Neuronal stem cell (in vitro differentiated cells): ENCODE data around the gene CANT1.

Source experiments
- DNase-seq: peaks from one replicate; pipeline ENCODE4 v3.0.0-alpha.2; 2013; ENCODE audit warnings: low spot score
- H2AFZ ChIP-seq: one replicate; pipeline ENCODE4 v1.6.1; 2013; ENCODE audit warnings: mild to moderate bottlenecking, low read length, inconsistent platforms
- H2AK5ac ChIP-seq: 2 replicates; pipeline ENCODE4 v1.6.1; 2013; ENCODE audit warnings: low read depth, mild to moderate bottlenecking, inconsistent platforms, low read length, moderate library complexity, mixed read lengths
- H2BK120ac ChIP-seq: 2 replicates; pipeline ENCODE4 v1.6.1; 2013; ENCODE audit warnings: low read depth, mild to moderate bottlenecking, inconsistent platforms, low read length, moderate library complexity, mixed read lengths
- H2BK12ac ChIP-seq: one replicate; pipeline ENCODE4 v1.6.1; 2013; ENCODE audit warnings: low read length, inconsistent platforms
- H2BK15ac ChIP-seq: 2 replicates; pipeline ENCODE4 v1.6.1; 2013; ENCODE audit warnings: mild to moderate bottlenecking, low read length, inconsistent platforms, mixed read lengths
- H2BK5ac ChIP-seq: one replicate; pipeline ENCODE4 v1.6.1; 2013; ENCODE audit warnings: inconsistent platforms, mild to moderate bottlenecking, low read length, moderate library complexity
- H3K14ac ChIP-seq: one replicate; pipeline ENCODE4 v1.6.1; 2013; ENCODE audit warnings: low read length, inconsistent platforms
- H3K18ac ChIP-seq: 2 replicates; pipeline ENCODE4 v1.6.1; 2013; ENCODE audit warnings: low read length, inconsistent platforms
- H3K23ac ChIP-seq: 2 replicates; pipeline ENCODE4 v1.6.1; 2013; ENCODE audit warnings: low read depth, mild to moderate bottlenecking, mixed read lengths, low read length, inconsistent platforms; ENCODE audit not compliant: poor library complexity
- H3K27ac ChIP-seq: replicated peaks from 3 replicates; pipeline ENCODE4 v1.5.1; 2013; ENCODE audit warnings: low read length, inconsistent platforms
- H3K27me3 ChIP-seq, 3 experiments: 2 replicates each; pipeline ENCODE4 v1.6.1; 2013; ENCODE audit warnings: low read length in 3 of 3, mild to moderate bottlenecking in 2 of 3, inconsistent platforms in 1 of 3, low read depth in 1 of 3, mixed read lengths in 1 of 3, moderate library complexity in 1 of 3; ENCODE audit not compliant: control insufficient read depth in 3 of 3, insufficient read depth in 3 of 3
- H3K36me3 ChIP-seq, 2 donors: replicated peaks in 1 of 2; 2 replicates each; pipeline ENCODE4 v1.6.1; 2013; ENCODE audit warnings: low read length in 2 of 2; ENCODE audit not compliant: control insufficient read depth in 2 of 2, insufficient read depth in 2 of 2
- H3K4ac ChIP-seq: 2 replicates; pipeline ENCODE4 v1.6.1; 2013; ENCODE audit warnings: inconsistent platforms, mild to moderate bottlenecking, low read length, moderate library complexity
- H3K4me1 ChIP-seq, 2 donors: 1 replicate in 1 of 2; 2 replicates in 1 of 2; pipeline ENCODE4 v1.6.1; 2013; ENCODE audit warnings: low read length in 2 of 2, low read depth in 1 of 2; ENCODE audit not compliant: control insufficient read depth in 2 of 2, insufficient read depth in 1 of 2
- H3K4me2 ChIP-seq: one replicate; pipeline ENCODE4 v1.6.1; 2013; ENCODE audit warnings: mild to moderate bottlenecking, low read length, inconsistent platforms; ENCODE audit not compliant: insufficient read depth, poor library complexity, severe bottlenecking
- H3K4me3 ChIP-seq, 2 donors: 2 replicates each; pipeline ENCODE4 v1.5.1; 2013; ENCODE audit warnings: low read length in 2 of 2, mild to moderate bottlenecking in 2 of 2, inconsistent platforms in 1 of 2, moderate library complexity in 1 of 2
- H3K79me1 ChIP-seq: one replicate; pipeline ENCODE4 v1.6.1; 2013; ENCODE audit warnings: low read depth, mild to moderate bottlenecking, inconsistent platforms, low read length, moderate library complexity
- H3K9ac ChIP-seq: one replicate; pipeline ENCODE4 v1.6.1; 2013; ENCODE audit warnings: mild to moderate bottlenecking, low read depth, low read length, inconsistent platforms; ENCODE audit not compliant: poor library complexity
- H3K9me3 ChIP-seq, 2 donors: replicated peaks in 1 of 2; 2 replicates each; pipeline versions ENCODE3 to v1.6.1; 2013; ENCODE audit warnings: low read length in 2 of 2, mild to moderate bottlenecking in 2 of 2, inconsistent platforms in 1 of 2, low read depth in 1 of 2, mixed read lengths in 1 of 2, moderate library complexity in 1 of 2; ENCODE audit not compliant: control insufficient read depth in 2 of 2, insufficient read depth in 1 of 2
- H4K8ac ChIP-seq: one replicate; pipeline ENCODE4 v1.6.1; 2013; ENCODE audit warnings: low read depth, mild to moderate bottlenecking, inconsistent platforms, low read length, moderate library complexity
- H4K91ac ChIP-seq: one replicate; pipeline ENCODE4 v1.6.1; 2013; ENCODE audit warnings: low read length, low read depth, mild to moderate bottlenecking, inconsistent platforms; ENCODE audit not compliant: poor library complexity
- WGBS, 2 donors: extraction: QIAGEN DNeasy Blood & Tissue Kit; methylation state at CpG; one replicate each; pipeline ENCODE4 v1.1.7; 2013; ENCODE audit warnings: missing lambda C conversion rate in 2 of 2, mixed read lengths in 1 of 2; ENCODE audit not compliant: insufficient read length in 2 of 2, insufficient replicate concordance in 1 of 2; ENCODE audit errors: extremely low coverage in 2 of 2; 5-methylcytosine and 5-hydroxymethylcytosine counted together

The CANT1 gene

GRCh38 chr17:78973196-78973595, 36.4 kb downstream of the CANT1 start:
- H2BK120ac ChIP-seq: no peak overlapping the region
- H4K8ac ChIP-seq: no peak overlapping the region
- peak overlapping the region; percentile 78 for H2AK5ac ChIP-seq
- no peak overlapping the region for H3K9ac ChIP-seq
- no peaks in the 10 kb centered on the region for H3K27me3 ChIP-seq
- H3K36me3 ChIP-seq: peaks cover 4 to 11% of the 10 kb centered on the region in 2 donors
- H3K4me1 ChIP-seq: peaks cover 10 to 15% of the 10 kb centered on the region in 2 donors
- peak; percentile 29 for DNase-seq
- WGBS, 2 donors: no CpG with 5 or more reads among the region's 11 CpGs
- peak overlapping the region; percentile 36 for H3K27ac ChIP-seq
- peak overlapping the region; percentile 79 for H2BK15ac ChIP-seq
- H3K79me1 ChIP-seq: no peaks in the 10 kb centered on the region
- H4K91ac ChIP-seq: no peak overlapping the region
- H3K4me3 ChIP-seq: no peak overlapping the region
- H3K18ac ChIP-seq: peak overlapping the region; percentile 84
- peak overlapping the region; percentile 60 for H3K23ac ChIP-seq
- H3K14ac ChIP-seq: no peak overlapping the region
- no peak overlapping the region for H2AFZ ChIP-seq
- peak overlapping the region; percentile 95 for H2BK5ac ChIP-seq
- H3K4ac ChIP-seq: no peak overlapping the region
- no peak overlapping the region for H2BK12ac ChIP-seq
- no peaks in the 10 kb centered on the region for H3K9me3 ChIP-seq
- H3K4me2 ChIP-seq: no peak overlapping the region

- peak overlapping the region; percentile 4 for H2BK12ac ChIP-seq
- H3K4ac ChIP-seq: no peak overlapping the region
- no peak overlapping the region for H2AFZ ChIP-seq
- no peak overlapping the region for H2BK5ac ChIP-seq
- no peak overlapping the region for H4K8ac ChIP-seq
- peak overlapping the region; percentile 60 for H3K23ac ChIP-seq
- H3K4me2 ChIP-seq: no peak overlapping the region
- no peak overlapping the region for H4K91ac ChIP-seq
- peaks cover 0 to 2% of the 10 kb centered on the region in 2 donors for H3K9me3 ChIP-seq
- peak overlapping the region; percentile 31 for H3K27ac ChIP-seq
- peak overlapping the region; percentile 79 for H2BK15ac ChIP-seq
- H3K4me1 ChIP-seq: peaks cover 6 to 13% of the 10 kb centered on the region in 2 donors
- no peaks in the 10 kb centered on the region for H3K79me1 ChIP-seq
- peaks cover 4 to 13% of the 10 kb centered on the region in 2 donors for H3K36me3 ChIP-seq
- H2BK120ac ChIP-seq: no peak overlapping the region
- peak overlapping the region; percentile 78 for H2AK5ac ChIP-seq
- H3K14ac ChIP-seq: no peak overlapping the region
- no peak overlapping the region for H3K4me3 ChIP-seq
- no CpG with 5 or more reads among the region's 15 CpGs for WGBS, 2 donors
- H3K9ac ChIP-seq: peak overlapping the region; percentile 45
- H3K18ac ChIP-seq: peak overlapping the region; percentile 84
- DNase-seq: no peak
- H3K27me3 ChIP-seq: no peaks in the 10 kb centered on the region
Observed at GRCh38 chr17:78972507-78973105, 37.0 kb downstream of the CANT1 start.

- peak overlapping the region; percentile 48 for H3K14ac ChIP-seq
- H2AFZ ChIP-seq: peak overlapping the region; percentile 35
Observed at GRCh38 chr17:78971756-78972506, 37.6 kb downstream of the CANT1 start.

More at GRCh38 chr17:78971756-78972506, 37.6 kb downstream of the CANT1 start:
- no peak overlapping the region for H2BK5ac ChIP-seq
- no peaks in the 10 kb centered on the region for H3K27me3 ChIP-seq
- H2BK15ac ChIP-seq: peak overlapping the region; percentile 22
- H3K4me3 ChIP-seq: no peak overlapping the region
- no CpG with 5 or more reads among the region's 22 CpGs for WGBS, 2 donors
- peaks cover 0 to 2% of the 10 kb centered on the region in 2 donors for H3K9me3 ChIP-seq
- no peak overlapping the region for H3K4me2 ChIP-seq
- H2AK5ac ChIP-seq: peak overlapping the region; percentile 89
- no peak overlapping the region for H3K27ac ChIP-seq
- no peak overlapping the region for H2BK120ac ChIP-seq
- peak overlapping the region; percentile 4 for H2BK12ac ChIP-seq
- H4K91ac ChIP-seq: no peak overlapping the region
- H4K8ac ChIP-seq: no peak overlapping the region
- no peak overlapping the region for H3K4ac ChIP-seq
- peak overlapping the region; percentile 14 for H3K23ac ChIP-seq
- no peaks in the 10 kb centered on the region for H3K79me1 ChIP-seq
- no peak overlapping the region for H3K9ac ChIP-seq
- peak overlapping the region; percentile 33 for H3K18ac ChIP-seq
- DNase-seq: no peak
- H3K4me1 ChIP-seq: peaks cover 6 to 13% of the 10 kb centered on the region in 2 donors
- H3K36me3 ChIP-seq: peaks cover 4 to 13% of the 10 kb centered on the region in 2 donors
